H9 (cell line): ENCODE results near the gene CYTH3. TPM values are rescaled to one million over a fixed set of nuclear protein-coding genes. Genes with fewer than 3 reads are reported as not detected.

Source experiments
- DNase-seq: peaks from one replicate; pipeline ENCODE4 v3.0.0-alpha.2; 2017
- H2AFZ ChIP-seq: one replicate; pipeline ENCODE4 v1.6.1; 2013; ENCODE audit warnings: mild to moderate bottlenecking, low read length, control low read depth, moderate library complexity
- H2AK5ac ChIP-seq: 2 replicates; pipeline ENCODE4 v1.6.1; 2013; ENCODE audit warnings: low read length, control low read depth, mixed read lengths; ENCODE audit not compliant: insufficient read length
- H2BK120ac ChIP-seq: one replicate; pipeline ENCODE4 v1.6.1; 2013; ENCODE audit warnings: low read depth, mild to moderate bottlenecking, low read length, control low read depth, inconsistent platforms; ENCODE audit not compliant: poor library complexity, severe bottlenecking
- H2BK12ac ChIP-seq: 2 replicates; pipeline ENCODE4 v1.6.1; 2013; ENCODE audit warnings: low read length, control low read depth, mixed read lengths, low read depth; ENCODE audit not compliant: insufficient read length
- H2BK15ac ChIP-seq: 2 replicates; pipeline ENCODE4 v1.6.1; 2013; ENCODE audit warnings: low read depth, low read length, control low read depth
- H2BK20ac ChIP-seq: one replicate; pipeline ENCODE4 v1.6.1; 2013; ENCODE audit warnings: low read depth, mild to moderate bottlenecking, low read length, control low read depth, inconsistent platforms; ENCODE audit not compliant: poor library complexity, severe bottlenecking
- H2BK5ac ChIP-seq: 2 replicates; pipeline ENCODE4 v1.6.1; 2013; ENCODE audit warnings: low read length, control low read depth, mixed read lengths; ENCODE audit not compliant: insufficient read length
- H3K14ac ChIP-seq: 2 replicates; pipeline ENCODE4 v1.6.1; 2013; ENCODE audit warnings: low read length, control low read depth; ENCODE audit not compliant: insufficient read depth
- H3K18ac ChIP-seq: 2 replicates; pipeline ENCODE4 v1.6.1; 2013; ENCODE audit warnings: low read depth, mild to moderate bottlenecking, mixed read lengths, low read length, control low read depth; ENCODE audit not compliant: insufficient read length
- H3K23ac ChIP-seq: 2 replicates; pipeline ENCODE4 v1.6.1; 2013; ENCODE audit warnings: low read length, control low read depth, mixed read lengths, low read depth; ENCODE audit not compliant: insufficient read length
- H3K23me2 ChIP-seq: 2 replicates; pipeline ENCODE4 v1.6.1; 2013; ENCODE audit warnings: low read depth, mild to moderate bottlenecking, mixed read lengths, low read length, control low read depth; ENCODE audit not compliant: insufficient read length, poor library complexity, severe bottlenecking
- H3K27ac ChIP-seq: 2 replicates; pipeline ENCODE4 v1.5.1; 2013; ENCODE audit warnings: low read length, control low read depth, mixed read lengths, low read depth; ENCODE audit not compliant: insufficient read length
- H3K27me3 ChIP-seq: 2 replicates; pipeline ENCODE4 v1.6.1; 2013; ENCODE audit warnings: low read length, control low read depth, inconsistent platforms; ENCODE audit not compliant: insufficient read depth
- H3K4ac ChIP-seq: 2 replicates; pipeline ENCODE4 v1.6.1; 2013; ENCODE audit warnings: low read depth, mild to moderate bottlenecking, control low read depth, inconsistent platforms, low read length, moderate library complexity
- H3K4me1 ChIP-seq: 2 replicates; pipeline ENCODE4 v1.6.1; 2013; ENCODE audit warnings: low read length, control low read depth, inconsistent platforms; ENCODE audit not compliant: insufficient read depth
- H3K4me2 ChIP-seq: 2 replicates; pipeline ENCODE4 v1.6.1; 2013; ENCODE audit warnings: low read length, control low read depth, mixed read lengths; ENCODE audit not compliant: insufficient read length, insufficient read depth
- H3K56ac ChIP-seq: 2 replicates; pipeline ENCODE4 v1.6.1; 2013; ENCODE audit warnings: low read depth, mild to moderate bottlenecking, mixed read lengths, low read length, control low read depth; ENCODE audit not compliant: insufficient read length
- H3K79me1 ChIP-seq: 2 replicates; pipeline ENCODE4 v1.6.1; 2013; ENCODE audit warnings: low read depth, mild to moderate bottlenecking, moderate library complexity, low read length, control low read depth, inconsistent platforms; ENCODE audit not compliant: insufficient read depth, poor library complexity, severe bottlenecking
- H3K79me2 ChIP-seq: 2 replicates; pipeline ENCODE4 v1.6.1; 2013; ENCODE audit warnings: low read length, control low read depth, inconsistent platforms; ENCODE audit not compliant: insufficient read depth
- H3K9ac ChIP-seq: 2 replicates; pipeline ENCODE4 v1.6.1; 2013; ENCODE audit warnings: low read length, control low read depth, mixed read lengths; ENCODE audit not compliant: insufficient read length; ENCODE audit errors: extremely low read depth
- H3K9me3 ChIP-seq: one replicate; pipeline ENCODE4 v1.6.1; 2013; ENCODE audit warnings: low read depth, low read length, inconsistent platforms; ENCODE audit not compliant: control insufficient read depth
- H3T11ph ChIP-seq: one replicate; pipeline ENCODE4 v1.6.1; 2013; ENCODE audit warnings: mild to moderate bottlenecking, low read length, control low read depth, inconsistent platforms
- H4K20me1 ChIP-seq: one replicate; pipeline ENCODE4 v1.6.1; 2013; ENCODE audit not compliant: control insufficient read depth, insufficient read length, insufficient read depth
- H4K5ac ChIP-seq: 2 replicates; pipeline ENCODE4 v1.6.1; 2013; ENCODE audit warnings: low read depth, mild to moderate bottlenecking, mixed read lengths, low read length, control low read depth; ENCODE audit not compliant: insufficient read length
- H4K8ac ChIP-seq: replicated peaks from 2 replicates; pipeline ENCODE4 v1.6.1; 2013; ENCODE audit warnings: low read length, control low read depth, mixed read lengths, low read depth; ENCODE audit not compliant: insufficient read length
- H4K91ac ChIP-seq: 2 replicates; pipeline ENCODE4 v1.6.1; 2013; ENCODE audit warnings: low read depth, mild to moderate bottlenecking, moderate library complexity, mixed read lengths, low read length, control low read depth; ENCODE audit not compliant: insufficient read length
- H3K27ac Mint-ChIP-seq, 3 experiments: 2 replicates in 2 of 3; 3 replicates in 1 of 3; pipeline ENCODE4 v1.8.0; 2020 to 2021; ENCODE audit warnings: mixed read lengths in 3 of 3, mild to moderate bottlenecking in 1 of 3, moderate library complexity in 1 of 3
- H3K27me3 Mint-ChIP-seq: 2 replicates; pipeline ENCODE4 v1.8.0; 2021; ENCODE audit warnings: low read depth, mild to moderate bottlenecking, moderate library complexity, mixed read lengths
- H3K36me3 Mint-ChIP-seq, 3 experiments: 2 replicates in 2 of 3; 3 replicates in 1 of 3; pipeline ENCODE4 v1.8.0; 2020 to 2021; ENCODE audit warnings: low read depth in 3 of 3, mixed read lengths in 3 of 3; ENCODE audit not compliant: insufficient read depth in 1 of 3
- H3K4me1 Mint-ChIP-seq, 2 experiments: 2 replicates each; pipeline ENCODE4 v1.8.0; 2020; ENCODE audit warnings: mixed read lengths in 2 of 2
- H3K4me3 Mint-ChIP-seq, 2 experiments: 2 replicates in 1 of 2; 3 replicates in 1 of 2; pipeline ENCODE4 v1.8.0; 2020 to 2021; ENCODE audit warnings: mild to moderate bottlenecking in 2 of 2, mixed read lengths in 2 of 2, moderate library complexity in 1 of 2
- H3K9me3 Mint-ChIP-seq, 2 experiments: 2 replicates in 1 of 2; 3 replicates in 1 of 2; pipeline ENCODE4 v1.8.0; 2020; ENCODE audit warnings: mild to moderate bottlenecking in 2 of 2, mixed read lengths in 2 of 2, moderate library complexity in 1 of 2
- CTCF ChIP-seq: fragments of 200-600 bp; sonication (generic); conservative IDR thresholded peaks from 3 replicates; pipeline ENCODE4 v1.8.0; 2021; ENCODE audit warnings: antibody characterized with exemption, mild to moderate bottlenecking
- WGBS: extraction: QIAGEN DNeasy Blood & Tissue Kit; methylation state at CpG from one replicate; pipeline ENCODE4 v1.1.7; 2013; ENCODE audit warnings: missing lambda C conversion rate, low lambda C conversion rate, mixed read lengths; ENCODE audit not compliant: insufficient read length; ENCODE audit errors: extremely low coverage; 5-methylcytosine and 5-hydroxymethylcytosine counted together
- total RNA-seq: library from RNA; stranded (reverse); gene quantifications from 2 replicates; pipeline ENCODE4 v1.2.1, GENCODE V29; 2021

The CYTH3 gene
- total RNA-seq, 1 experiment from 2014 or later, result 12.3 TPM

GRCh38 chr7:6210621-6211372, 61.6 kb downstream of the CYTH3 start:
- no peak overlapping the region for H3K4me2 ChIP-seq
- DNase-seq, result no peak
- no peaks in the 10 kb centered on the region for H3K79me2 ChIP-seq
- no peak overlapping the region for H4K8ac ChIP-seq
- H2AFZ ChIP-seq, result no peak overlapping the region
- no peak overlapping the region; the same call in 1 of the 2 replicates for H3K14ac ChIP-seq
- H3K18ac ChIP-seq, result no peak overlapping the region
- H3K4me1 Mint-ChIP-seq, result peaks cover 11 to 16% of the 10 kb centered on the region in 2 experiments
- H4K91ac ChIP-seq, result no peak overlapping the region
- no peak overlapping the region for H2BK15ac ChIP-seq
- H3K4me3 Mint-ChIP-seq, result no peak overlapping the region
- H3K27ac ChIP-seq, result no peak overlapping the region
- peaks cover 4 to 5% of the 10 kb centered on the region in 2 experiments; a peak in 4 of 5 replicates for H3K9me3 Mint-ChIP-seq
- H3K23ac ChIP-seq, result no peak overlapping the region
- H2BK12ac ChIP-seq, result no peak overlapping the region
- no CpG with 5 or more reads among the region's 7 CpGs for WGBS
- H3K23me2 ChIP-seq, result no peaks in the 10 kb centered on the region
- H2BK120ac ChIP-seq, result no peak overlapping the region
- no peak for TF ChIP-seq CTCF
- no peak overlapping the region for H3K9ac ChIP-seq
- H2BK20ac ChIP-seq, result no peak overlapping the region
- H3K36me3 Mint-ChIP-seq, result peaks cover 3 to 4% (median 3%) of the 10 kb centered on the region in 3 experiments; a peak in 6 of 7 replicates
- no peaks in the 10 kb centered on the region for H4K20me1 ChIP-seq
- H3K9me3 ChIP-seq, result no peaks in the 10 kb centered on the region
- no peak overlapping the region for H3T11ph ChIP-seq
- no peaks in the 10 kb centered on the region for H3K27me3 Mint-ChIP-seq
- no peak overlapping the region for H4K5ac ChIP-seq
- no peaks in the 10 kb centered on the region; the same call in 1 of the 2 replicates for H3K4me1 ChIP-seq
- H3K4ac ChIP-seq, result no peak overlapping the region
- H3K27ac Mint-ChIP-seq, result peak overlapping the region in 2 of 3 experiments; percentile 18 to 83; a peak in 4 of 7 replicates
- no peaks in the 10 kb centered on the region for H3K79me1 ChIP-seq
- H3K27me3 ChIP-seq, result no peaks in the 10 kb centered on the region
- no peak overlapping the region for H3K56ac ChIP-seq
- H2AK5ac ChIP-seq, result no peak overlapping the region
- no peak overlapping the region for H2BK5ac ChIP-seq
